GM12864 (cell line): Measurements from ENCODE around the gene MORC1.

ENCODE experiments used
- DNase-seq: peaks from one replicate; pipeline ENCODE4 v3.0.0-alpha.2; 2011; ENCODE audit warnings: low read depth
- H3K4me3 ChIP-seq: 2 replicates; pipeline ENCODE4 v1.5.1; 2011; ENCODE audit warnings: mild to moderate bottlenecking, low read depth, low read length, control low read depth
- CTCF ChIP-seq: IDR thresholded peaks from 2 replicates; pipeline ENCODE4 v1.5.1; 2011; ENCODE audit warnings: low read depth, mild to moderate bottlenecking, moderate library complexity, low read length, control low read depth, inconsistent platforms; ENCODE audit errors: missing control alignments

MORC1 gene

GRCh38 chr3:109066864-109067263, 51.1 kb downstream of the MORC1 start:
- no peak overlapping the region for H3K4me3 ChIP-seq
- DNase-seq, result no peak
- no peak for TF ChIP-seq CTCF

GRCh38 chr3:109059264-109059663, 58.7 kb downstream of the MORC1 start:
- no peak for DNase-seq
- H3K4me3 ChIP-seq, result no peak overlapping the region
- no peak for TF ChIP-seq CTCF

- no peak for TF ChIP-seq CTCF
- H3K4me3 ChIP-seq, result no peak overlapping the region
- no peak for DNase-seq
Measured at GRCh38 chr3:109057616-109058015, 60.3 kb downstream of the MORC1 start.

- no peak overlapping the region for H3K4me3 ChIP-seq
- no peak for DNase-seq
- TF ChIP-seq CTCF, result no peak
Measured at GRCh38 chr3:109057056-109057455, 60.9 kb downstream of the MORC1 start.

GRCh38 chr3:109050591-109051167, 67.3 kb downstream of the MORC1 start:
- H3K4me3 ChIP-seq, result no peak overlapping the region
- TF ChIP-seq CTCF, result peak; percentile 68
- DNase-seq, result peak; percentile 29

- no peak for DNase-seq
- H3K4me3 ChIP-seq, result no peak overlapping the region
- TF ChIP-seq CTCF, result no peak
Measured at GRCh38 chr3:109047366-109047765, 70.6 kb downstream of the MORC1 start.

GRCh38 chr3:109045271-109046040, 72.5 kb downstream of the MORC1 start:
- TF ChIP-seq CTCF, result no peak
- no peak for DNase-seq
- H3K4me3 ChIP-seq, result no peak overlapping the region
